ENCODE results near the gene QSOX2.

QSOX2 gene

DNA sequence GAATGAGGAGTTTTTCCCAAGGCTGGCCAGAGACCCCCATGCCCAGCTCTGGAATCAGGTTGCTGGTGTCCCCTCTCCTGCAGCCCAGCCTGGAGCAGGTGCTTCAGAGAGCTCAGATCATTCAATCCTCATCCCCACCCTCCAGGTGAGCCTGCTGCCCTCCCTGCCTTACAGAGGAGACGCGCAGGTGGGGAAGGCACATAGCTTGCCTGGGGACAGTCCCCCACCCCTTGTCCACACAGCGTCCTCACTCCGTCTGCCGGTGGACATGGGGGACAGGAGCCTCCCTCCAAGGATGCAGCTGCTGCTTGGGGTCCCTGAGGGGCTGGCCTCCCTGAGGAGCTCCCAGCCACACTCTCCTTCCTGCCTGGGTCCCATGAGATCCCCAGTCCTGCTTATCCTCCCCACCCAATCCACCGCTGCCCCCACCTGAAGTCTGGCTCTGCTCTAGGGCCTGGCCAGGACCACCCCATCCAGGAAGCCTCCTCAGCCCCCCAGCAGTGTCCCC is 17.1 kb upstream of the QSOX2 start:
- Histone ChIP-seq H3K4me3 (ENCODE audit: low read length) (no peak overlapping the region), H3F3A (ENCODE audit: insufficient read depth, low read length) (no peaks in the 10 kb centered on the region), H3K79me2 (ENCODE audit: low read length) (no peaks in the 10 kb centered on the region), H3K4me1 (ENCODE audit: low read length) (no peaks in the 10 kb centered on the region), H2AFZ (ENCODE audit: low read length) (no peak overlapping the region), H3K9ac (ENCODE audit: low read length) (no peak overlapping the region), H3K4me2 (ENCODE audit: low read depth, low read length) (no peak overlapping the region), H3K27me3 (replicated peaks; ENCODE audit: insufficient read depth, low read length) (peaks cover 92% of the 10 kb centered on the region), H3K27ac (ENCODE audit: low read length) (no peak overlapping the region), H3K9me2 (replicated peaks; ENCODE audit: insufficient read depth, low read length) (no peaks in the 10 kb centered on the region), H4K20me1 (ENCODE audit: insufficient read depth, low read length) (no peaks in the 10 kb centered on the region), H3K9me3 (replicated peaks; ENCODE audit: insufficient read depth, low read length) (no peaks in the 10 kb centered on the region), H3K36me3 (replicated peaks; ENCODE audit: insufficient read depth, low read length) (no peaks in the 10 kb centered on the region)
- no peak for DNase-seq
- TF ChIP-seq, protein P1, sequence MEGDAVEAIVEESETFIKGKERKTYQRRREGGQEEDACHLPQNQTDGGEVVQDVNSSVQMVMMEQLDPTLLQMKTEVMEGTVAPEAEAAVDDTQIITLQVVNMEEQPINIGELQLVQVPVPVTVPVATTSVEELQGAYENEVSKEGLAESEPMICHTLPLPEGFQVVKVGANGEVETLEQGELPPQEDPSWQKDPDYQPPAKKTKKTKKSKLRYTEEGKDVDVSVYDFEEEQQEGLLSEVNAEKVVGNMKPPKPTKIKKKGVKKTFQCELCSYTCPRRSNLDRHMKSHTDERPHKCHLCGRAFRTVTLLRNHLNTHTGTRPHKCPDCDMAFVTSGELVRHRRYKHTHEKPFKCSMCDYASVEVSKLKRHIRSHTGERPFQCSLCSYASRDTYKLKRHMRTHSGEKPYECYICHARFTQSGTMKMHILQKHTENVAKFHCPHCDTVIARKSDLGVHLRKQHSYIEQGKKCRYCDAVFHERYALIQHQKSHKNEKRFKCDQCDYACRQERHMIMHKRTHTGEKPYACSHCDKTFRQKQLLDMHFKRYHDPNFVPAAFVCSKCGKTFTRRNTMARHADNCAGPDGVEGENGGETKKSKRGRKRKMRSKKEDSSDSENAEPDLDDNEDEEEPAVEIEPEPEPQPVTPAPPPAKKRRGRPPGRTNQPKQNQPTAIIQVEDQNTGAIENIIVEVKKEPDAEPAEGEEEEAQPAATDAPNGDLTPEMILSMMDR (IDR thresholded peaks at IDR 0.05; ENCODE audit: low read length) = no peak
- TF ChIP-seq EZH2phosphoT487 (IDR thresholded peaks at IDR 0.05; ENCODE audit: low read length) (no peak), EZH2 (optimal IDR thresholded peaks at IDR 0.05; ENCODE audit: low read depth, low read length) (no peak)

DNA sequence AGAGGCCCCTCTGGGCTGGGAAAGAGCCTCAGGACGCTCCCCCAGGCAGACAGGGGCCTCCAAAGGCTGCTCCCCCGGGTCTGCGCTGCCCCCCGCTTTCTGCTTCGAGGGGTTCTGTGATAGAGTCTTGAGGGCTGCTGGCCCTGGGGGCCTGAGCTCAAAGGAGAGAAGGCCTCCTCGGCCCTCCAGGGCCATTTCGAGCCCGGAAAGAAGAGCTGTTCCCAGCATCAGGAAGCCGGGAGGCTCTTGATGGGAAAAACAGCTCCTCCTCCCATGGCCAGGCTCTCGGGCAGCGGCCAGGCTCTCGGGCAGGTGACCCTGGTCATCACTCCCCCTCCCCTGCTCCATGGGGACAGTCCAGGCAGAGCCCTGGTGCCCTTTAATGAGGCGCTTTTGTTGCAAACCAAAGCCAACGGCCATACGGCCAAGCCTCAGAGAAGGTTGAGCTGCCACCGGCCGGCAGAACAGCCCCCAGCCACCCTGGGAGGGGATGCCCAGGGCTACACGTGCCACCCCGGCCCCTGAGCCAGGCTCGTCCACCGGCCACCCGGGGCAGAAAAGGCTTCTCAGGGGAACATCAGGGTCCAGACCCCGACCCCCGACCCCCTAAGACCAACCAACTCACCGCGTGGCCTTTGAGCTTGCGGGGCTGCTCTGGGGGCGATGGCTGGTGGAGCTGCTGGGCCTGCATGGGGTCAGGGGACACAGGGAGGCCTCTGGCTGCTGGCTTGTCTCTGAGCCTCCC is 16.2 kb upstream of the QSOX2 start:
- no peaks in the 10 kb centered on the region for H3K36me3 ChIP-seq (replicated peaks; ENCODE audit: insufficient read depth, low read length)
- DNase-seq = no peak
- TF ChIP-seq EZH2 (optimal IDR thresholded peaks at IDR 0.05; ENCODE audit: low read depth, low read length) (no peak), EZH2phosphoT487 (IDR thresholded peaks at IDR 0.05; ENCODE audit: low read length) (no peak)
- TF ChIP-seq, protein P1 (IDR thresholded peaks at IDR 0.05; ENCODE audit: low read length) = no peak
- H3K9me2 ChIP-seq (replicated peaks; ENCODE audit: insufficient read depth, low read length) = no peaks in the 10 kb centered on the region
- no peak overlapping the region for H3K4me3 ChIP-seq (ENCODE audit: low read length)
- no peak overlapping the region for H3K4me2 ChIP-seq (ENCODE audit: low read depth, low read length)
- no peaks in the 10 kb centered on the region for H3K79me2 ChIP-seq (ENCODE audit: low read length)
- no peak overlapping the region for H2AFZ ChIP-seq (ENCODE audit: low read length)
- no peak overlapping the region for H3K9ac ChIP-seq (ENCODE audit: low read length)
- H3K9me3 ChIP-seq (replicated peaks; ENCODE audit: insufficient read depth, low read length) = no peaks in the 10 kb centered on the region
- H3K27me3 ChIP-seq (replicated peaks; ENCODE audit: insufficient read depth, low read length) = peaks cover 96% of the 10 kb centered on the region
- H3K27ac ChIP-seq (ENCODE audit: low read length) = no peak overlapping the region
- H4K20me1 ChIP-seq (ENCODE audit: insufficient read depth, low read length) = no peaks in the 10 kb centered on the region
- no peaks in the 10 kb centered on the region for H3K4me1 ChIP-seq (ENCODE audit: low read length)
- H3F3A ChIP-seq (ENCODE audit: insufficient read depth, low read length) = no peaks in the 10 kb centered on the region

DNA sequence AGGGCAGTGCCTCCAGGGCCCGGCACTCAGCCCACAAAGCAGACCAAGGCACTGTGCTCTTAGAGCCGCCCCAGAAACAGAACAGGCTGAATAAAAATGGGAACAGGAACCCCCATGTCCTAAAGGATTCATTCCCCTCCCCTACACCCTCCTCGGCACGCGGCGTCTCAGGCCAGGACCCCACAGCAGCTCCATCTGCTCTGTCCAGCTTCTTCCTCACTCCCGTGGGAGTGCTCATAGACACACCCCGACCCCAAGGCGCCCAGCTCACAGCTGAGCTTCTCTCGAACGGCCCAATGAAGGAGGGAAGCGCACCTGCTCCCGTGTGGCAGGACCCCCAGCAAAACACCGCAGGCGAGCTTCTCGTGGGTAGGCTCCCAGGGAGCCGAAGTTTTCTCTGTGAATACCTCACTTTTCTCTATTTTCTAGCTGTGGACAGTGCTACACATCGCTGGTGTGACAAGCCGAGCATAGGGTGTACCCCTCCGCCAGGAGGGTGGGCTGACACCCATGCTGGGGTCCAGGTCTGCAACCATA is 15.4 kb upstream of the QSOX2 start:
- no peaks in the 10 kb centered on the region for H3K9me3 ChIP-seq (replicated peaks; ENCODE audit: insufficient read depth, low read length)
- H4K20me1 ChIP-seq (ENCODE audit: insufficient read depth, low read length) = no peaks in the 10 kb centered on the region
- H3K4me1 ChIP-seq (ENCODE audit: low read length) = no peaks in the 10 kb centered on the region
- no peaks in the 10 kb centered on the region for H3K9me2 ChIP-seq (replicated peaks; ENCODE audit: insufficient read depth, low read length)
- H3F3A ChIP-seq (ENCODE audit: insufficient read depth, low read length) = no peaks in the 10 kb centered on the region
- TF ChIP-seq, protein P1 (IDR thresholded peaks at IDR 0.05; ENCODE audit: low read length) = no peak
- TF ChIP-seq EZH2 (optimal IDR thresholded peaks at IDR 0.05; ENCODE audit: low read depth, low read length) = no peak
- no peak for TF ChIP-seq EZH2phosphoT487 (IDR thresholded peaks at IDR 0.05; ENCODE audit: low read length)
- H3K27ac ChIP-seq (ENCODE audit: low read length) = no peak overlapping the region
- peaks cover 97% of the 10 kb centered on the region for H3K27me3 ChIP-seq (replicated peaks; ENCODE audit: insufficient read depth, low read length)
- H3K4me3 ChIP-seq (ENCODE audit: low read length) = no peak overlapping the region
- no peaks in the 10 kb centered on the region for H3K36me3 ChIP-seq (replicated peaks; ENCODE audit: insufficient read depth, low read length)
- H3K9ac ChIP-seq (ENCODE audit: low read length) = no peak overlapping the region
- no peak for DNase-seq
- no peak overlapping the region for H3K4me2 ChIP-seq (ENCODE audit: low read depth, low read length)
- H3K79me2 ChIP-seq (ENCODE audit: low read length) = no peaks in the 10 kb centered on the region
- H2AFZ ChIP-seq (ENCODE audit: low read length) = no peak overlapping the region
